C1 segment of cervical spinal cord (tissue), 14 donors: ENCODE measurements around the gene DARS1.
A peak's percentile ranks its signal among the peaks of the same experiment; 100 is the strongest.
"Not testable (repeated sequence)": the region's sequence is repeated elsewhere in the genome, so short reads cannot be mapped to it uniquely, and the experiment has no call there.

Source experiments
- DNase-seq, 14 donors: peaks; one replicate each; lab custom pipeline; 2025; lab: John Stamatoyannopoulos, UW

DARS1 gene

DNA sequence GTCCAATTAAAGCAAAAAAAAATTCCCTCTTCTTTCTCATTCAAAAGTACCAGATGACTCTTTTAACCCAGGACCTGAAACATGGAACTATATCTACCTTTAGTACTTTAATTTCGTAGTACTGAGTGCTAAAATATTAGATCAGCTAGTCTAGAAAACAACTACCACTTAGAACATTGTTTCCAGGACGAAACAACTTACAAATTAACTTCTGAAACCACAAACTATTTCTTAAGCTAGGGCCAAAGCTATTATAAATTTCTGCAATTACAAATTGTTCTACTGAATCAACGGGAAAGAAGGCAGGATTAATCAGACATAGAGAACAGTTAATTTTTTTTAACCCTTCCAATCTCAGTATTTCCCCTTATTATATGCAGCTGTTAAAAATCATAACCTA, 39.9 kb downstream of the DARS1 start:
- no peak for DNase-seq

DNA sequence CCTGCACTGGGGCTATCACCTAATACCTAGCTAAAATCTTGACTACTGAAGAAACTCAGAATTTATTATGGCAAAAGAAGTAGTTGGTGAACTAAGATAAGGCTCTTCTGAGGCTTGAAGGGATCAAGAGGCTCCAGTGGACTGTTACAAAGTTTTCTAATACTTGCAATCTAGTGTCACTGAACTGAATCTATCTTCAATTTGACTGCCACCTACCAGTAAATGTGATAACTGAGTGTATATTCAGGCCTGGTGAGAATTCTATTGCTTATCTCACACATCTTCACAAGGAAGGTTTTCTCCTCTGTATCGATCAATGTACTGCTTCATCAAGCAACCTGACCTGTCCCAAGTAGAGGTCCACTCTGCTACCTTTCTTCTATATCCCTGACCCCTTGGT, 40.8 kb downstream of the DARS1 start:
- DNase-seq = no peak

GRCh38 chr2:135942936-135943688, 42.3 kb downstream of the DARS1 start:
- peak in 1 of 14 donors; percentile 64 for DNase-seq

DNA sequence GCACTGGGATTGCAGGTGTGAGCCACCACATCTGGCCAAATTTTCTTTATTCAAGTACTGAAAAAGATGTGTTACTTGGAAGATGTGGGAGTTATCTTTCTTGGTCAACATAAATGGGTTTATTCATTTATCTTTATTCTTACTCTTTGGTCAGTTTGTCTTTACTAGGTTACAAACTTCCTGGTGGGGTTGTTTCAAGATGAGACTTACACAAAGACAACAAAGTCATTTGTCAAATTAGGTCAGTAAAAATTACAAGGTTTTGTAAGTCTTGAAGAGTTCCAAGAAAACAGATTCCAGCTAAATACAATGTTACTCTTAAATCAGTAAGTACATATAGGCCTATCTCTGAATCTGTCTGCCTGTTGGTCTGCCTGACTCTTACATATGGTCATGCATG, 48.9 kb downstream of the DARS1 start:
- DNase-seq = no peak

GRCh38 chr2:135935914-135936313, 49.5 kb downstream of the DARS1 start:
- DNase-seq = no peak

- DNase-seq = no peak
Measured at GRCh38 chr2:135931776-135932443, 53.5 kb downstream of the DARS1 start.

DNA sequence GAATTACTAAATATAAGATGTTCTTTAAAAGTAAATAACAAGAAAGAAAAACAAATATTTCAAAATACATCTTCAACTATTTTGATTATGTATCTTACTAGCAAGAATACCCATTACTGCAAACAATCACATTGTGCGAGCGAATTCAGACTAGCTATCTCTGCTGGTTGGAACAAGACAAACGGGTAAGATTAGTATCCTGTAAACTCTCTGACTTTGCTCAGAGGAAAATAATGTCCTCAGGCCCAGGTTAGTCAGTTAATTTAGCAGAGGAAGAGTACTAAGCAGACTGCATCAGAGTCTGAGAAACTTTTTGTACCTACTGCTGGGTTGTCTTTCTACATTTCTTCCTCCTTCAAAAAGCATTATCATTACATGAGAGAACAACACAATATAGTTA, 58.8 kb downstream of the DARS1 start:
- no peak for DNase-seq

- DNase-seq = no peak
Measured at GRCh38 chr2:135925571-135925970, 59.9 kb downstream of the DARS1 start.

GRCh38 chr2:135916207-135916606, 69.2 kb downstream of the DARS1 start:
- DNase-seq = peak in 1 of 14 donors; percentile 3

GRCh38 chr2:135914485-135914884, 70.9 kb downstream of the DARS1 start:
- no peak for DNase-seq

DNA sequence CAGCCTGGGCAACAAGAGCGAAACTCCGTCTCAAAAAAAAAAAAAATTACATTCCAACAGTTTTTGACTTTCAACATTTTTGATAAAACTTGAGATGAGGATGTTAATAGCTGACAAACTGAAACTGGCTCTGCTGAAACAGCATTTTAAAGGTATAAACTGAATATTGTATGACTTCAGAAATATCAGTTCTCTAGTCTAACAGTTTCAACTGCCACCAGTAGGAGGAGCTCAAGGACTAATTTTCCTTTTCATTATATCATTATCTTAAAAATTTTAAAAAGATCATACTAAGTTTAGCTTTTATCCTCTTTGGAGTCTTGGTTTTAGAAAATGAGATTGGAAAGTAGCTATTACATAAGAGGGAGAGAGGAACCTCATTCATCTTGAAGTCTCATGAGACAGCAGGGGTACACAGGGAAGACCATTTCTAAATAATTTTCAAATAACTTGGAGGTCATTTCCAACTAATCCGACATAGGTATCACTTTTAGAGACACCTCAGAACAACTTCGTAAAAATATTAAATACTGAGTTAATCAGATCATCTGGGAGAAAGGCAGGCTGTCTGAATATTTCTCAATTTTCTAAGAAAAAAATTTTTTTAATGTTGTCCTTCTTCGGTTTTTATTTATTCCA, 71.6 kb downstream of the DARS1 start:
- DNase-seq = no peak

DNA sequence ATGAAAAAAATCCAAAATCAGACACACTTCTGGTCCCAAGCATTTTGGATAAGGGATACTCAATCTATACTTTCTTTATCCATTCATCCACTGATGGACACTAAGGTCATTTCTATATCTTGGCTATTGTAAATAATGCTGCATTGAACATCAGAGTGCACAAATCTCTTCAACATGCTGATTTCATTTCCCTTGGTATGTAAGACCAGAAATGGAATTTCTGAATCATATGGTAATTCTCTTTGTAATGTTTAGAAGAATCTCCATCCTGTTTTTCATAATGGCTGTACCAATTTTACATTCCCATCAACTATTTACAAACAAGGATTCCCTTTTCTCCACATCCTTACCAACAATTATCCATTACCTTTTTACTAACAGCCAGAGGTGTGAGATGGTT, 75.5 kb downstream of the DARS1 start:
- DNase-seq = no peak

- DNase-seq = no peak
Measured at GRCh38 chr2:135905679-135906078, 79.7 kb downstream of the DARS1 start.

- DNase-seq = no peak
Measured at GRCh38 chr2:135904341-135904989, 81.0 kb downstream of the DARS1 start.

- no peak for DNase-seq
Measured at GRCh38 chr2:135903650-135904049, 81.8 kb downstream of the DARS1 start.

DNA sequence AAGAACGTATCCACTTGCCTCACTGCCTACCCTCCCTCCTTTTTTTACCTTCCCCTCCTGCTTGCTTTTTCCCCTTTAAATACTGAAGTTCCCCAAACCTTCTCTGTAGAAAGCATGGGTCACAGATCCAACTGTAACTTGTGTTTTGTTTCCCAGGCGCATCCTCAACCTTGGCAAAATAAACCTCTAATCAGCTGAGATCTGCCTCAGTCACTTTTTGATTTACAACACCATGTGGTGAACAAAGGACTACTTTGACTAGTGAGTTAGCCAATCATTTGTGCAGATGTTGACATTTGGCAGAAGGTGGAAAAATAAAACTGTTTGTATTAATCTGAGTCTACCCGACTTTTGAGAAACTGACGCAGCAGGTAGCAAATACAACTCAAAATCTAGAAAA, 85.9 kb downstream of the DARS1 start:
- DNase-seq = no peak

GRCh38 chr2:135898234-135898786, 87.1 kb downstream of the DARS1 start:
- DNase-seq = no peak

DNA sequence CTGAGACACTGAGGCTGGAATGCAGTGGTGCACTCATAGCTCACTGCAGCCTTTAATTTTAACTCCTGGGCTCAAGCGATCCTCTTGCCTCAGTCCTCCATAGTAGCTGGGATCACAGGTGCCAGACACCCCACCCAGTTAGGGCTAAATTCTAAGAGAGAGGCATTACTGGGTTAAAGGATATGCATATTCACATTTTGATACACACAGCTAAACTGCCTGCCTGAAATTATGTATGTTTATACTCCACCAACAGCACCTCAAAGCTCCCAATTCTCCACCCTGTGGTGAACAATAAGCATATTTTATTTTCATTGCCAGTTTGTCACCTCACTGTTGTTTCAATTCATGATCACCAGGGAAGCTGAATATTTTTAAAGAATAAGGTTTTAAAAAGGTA, 90.5 kb downstream of the DARS1 start:
- no peak for DNase-seq

- DNase-seq = no peak
Measured at GRCh38 chr2:135893374-135893794, 92.0 kb downstream of the DARS1 start.

GRCh38 chr2:135890835-135891234, 94.6 kb downstream of the DARS1 start:
- DNase-seq = peak in 2 of 14 donors; percentile 5 to 11

GRCh38 chr2:135890149-135890548, 95.3 kb downstream of the DARS1 start:
- DNase-seq = no peak

GRCh38 chr2:135888587-135888986, 96.8 kb downstream of the DARS1 start:
- DNase-seq = not testable (repeated sequence)
